ENCODE data around the gene OR1I1. TPM values are rescaled to one million over a fixed set of nuclear protein-coding genes. Genes with fewer than 3 reads are reported as not detected.

The OR1I1 gene
- total and polyA plus RNA-seq, 7 experiments from 2014 or later, result not detected

- Mint-ChIP-seq H3K36me3 (peaks cover 2 to 12% (median 4%) of the 10 kb centered on the region in 5 donors), H3K27ac (no peak overlapping the region), H3K4me3 (peak overlapping the region in 1 of 10 donors; percentile 83), H3K9me3 (peaks cover 0 to 18% (median 9%) of the 10 kb centered on the region in 11 donors), H3K27me3 (peaks cover 0 to 22% (median 15%) of the 10 kb centered on the region in 5 donors), H3K4me1 (peaks cover 6 to 21% (median 17%) of the 10 kb centered on the region in 7 donors)
- DNase-seq (no peak), ATAC-seq (no peak)
- Histone ChIP-seq H3K4me3 (ENCODE audit: low read length) (no peak overlapping the region), H3K9me3 (ENCODE audit: control insufficient read depth in 2 of 3, low read length in 3 of 3) (peaks cover 0 to 11% (median 0%) of the 10 kb centered on the region in 3 experiments), H3K36me3 (ENCODE audit: control insufficient read depth in 2 of 3, insufficient read depth in 3 of 3, low read length in 3 of 3) (peaks cover 0 to 4% (median 0%) of the 10 kb centered on the region in 3 experiments), H3K27ac (ENCODE audit: low read depth, low read length) (no peak overlapping the region), H3K27me3 (ENCODE audit: control insufficient read depth in 2 of 2, insufficient read depth in 2 of 2, low read length in 2 of 2) (no peaks in the 10 kb centered on the region), H3K4me1 (ENCODE audit: control insufficient read depth in 2 of 2, insufficient read depth in 2 of 2, low read length in 2 of 2) (peaks cover 0 to 6% of the 10 kb centered on the region in 2 donors)
- intact Hi-C loops (cut with micrococcal nuclease), result no loop called here
- CTCF ChIA-PET, result interaction anchor here (0.9 kb wide), 1 partner anchor 27 kb away, joined by 3 read pairs; no protein-coding TSS in a partner anchor
- POLR2A ChIA-PET, result no interaction called here
Measured at GRCh38 chr19:15108845-15109767, 27.1 kb downstream of the OR1I1 start.

GRCh38 chr19:15109768-15110417, 27.9 kb downstream of the OR1I1 start:
- ATAC-seq (no peak), DNase-seq (no peak)
- Histone ChIP-seq H3K9me3 (ENCODE audit: control insufficient read depth in 2 of 3, low read length in 3 of 3) (peaks cover 0 to 4% (median 0%) of the 10 kb centered on the region in 3 experiments), H3K4me3 (ENCODE audit: low read length) (no peak overlapping the region), H3K27me3 (ENCODE audit: control insufficient read depth in 2 of 2, insufficient read depth in 2 of 2, low read length in 2 of 2) (no peaks in the 10 kb centered on the region), H3K36me3 (ENCODE audit: control insufficient read depth in 2 of 3, insufficient read depth in 3 of 3, low read length in 3 of 3) (peaks cover 0 to 9% (median 1%) of the 10 kb centered on the region in 3 experiments), H3K27ac (ENCODE audit: low read depth, low read length) (no peak overlapping the region), H3K4me1 (ENCODE audit: control insufficient read depth in 2 of 2, insufficient read depth in 2 of 2, low read length in 2 of 2) (peaks cover 0 to 6% of the 10 kb centered on the region in 2 donors)
- CTCF ChIA-PET, result no interaction called here
- Mint-ChIP-seq H3K27me3 (peaks cover 0 to 22% (median 15%) of the 10 kb centered on the region in 5 donors), H3K9me3 (peaks cover 0 to 10% (median 4%) of the 10 kb centered on the region in 11 donors), H3K36me3 (peaks cover 0 to 4% (median 0%) of the 10 kb centered on the region in 5 donors), H3K27ac (no peak overlapping the region), H3K4me1 (peaks cover 6 to 21% (median 17%) of the 10 kb centered on the region in 7 donors), H3K4me3 (no peak overlapping the region)
- intact Hi-C loops (cut with micrococcal nuclease), result no loop called here
- POLR2A ChIA-PET, result no interaction called here

GRCh38 chr19:15110418-15110815, 28.4 kb downstream of the OR1I1 start:
- intact Hi-C loops (cut with micrococcal nuclease), result no loop called here
- CTCF ChIA-PET, result no interaction called here
- Histone ChIP-seq H3K9me3 (ENCODE audit: control insufficient read depth in 2 of 3, low read length in 3 of 3) (no peaks in the 10 kb centered on the region), H3K4me1 (ENCODE audit: control insufficient read depth in 2 of 2, insufficient read depth in 2 of 2, low read length in 2 of 2) (peaks cover 0 to 6% of the 10 kb centered on the region in 2 donors), H3K27ac (ENCODE audit: low read depth, low read length) (no peak overlapping the region), H3K27me3 (ENCODE audit: control insufficient read depth in 2 of 2, insufficient read depth in 2 of 2, low read length in 2 of 2) (no peaks in the 10 kb centered on the region), H3K36me3 (ENCODE audit: control insufficient read depth in 2 of 3, insufficient read depth in 3 of 3, low read length in 3 of 3) (peaks cover 0 to 15% (median 4%) of the 10 kb centered on the region in 3 experiments), H3K4me3 (ENCODE audit: low read length) (no peak overlapping the region)
- H3K27me3 Mint-ChIP-seq, result peaks cover 0 to 22% (median 15%) of the 10 kb centered on the region in 5 donors
- H3K36me3 Mint-ChIP-seq, result peaks cover 0 to 7% (median 0%) of the 10 kb centered on the region in 5 donors
- H3K4me3 Mint-ChIP-seq, result no peak overlapping the region
- H3K9me3 Mint-ChIP-seq, result peaks cover 0 to 6% (median 0%) of the 10 kb centered on the region in 11 donors
- H3K4me1 Mint-ChIP-seq, result peaks cover 6 to 21% (median 17%) of the 10 kb centered on the region in 7 donors
- POLR2A ChIA-PET, result no interaction called here
- DNase-seq (no peak), ATAC-seq (no peak)
- H3K27ac Mint-ChIP-seq, result no peak overlapping the region

GRCh38 chr19:15111758-15112157, 29.7 kb downstream of the OR1I1 start:
- CTCF ChIA-PET, result interaction anchor here (1.7 kb wide), 1 partner anchor 11 kb away, joined by 6 read pairs; no protein-coding TSS in a partner anchor
- no peak for DNase-seq
- Mint-ChIP-seq H3K27ac (peak overlapping the region in 4 of 9 donors; percentile 3 to 77 (median 46)), H3K4me1 (peaks cover 4 to 13% (median 11%) of the 10 kb centered on the region in 7 donors), H3K9me3 (peaks cover 0 to 2% (median 0%) of the 10 kb centered on the region in 11 donors), H3K27me3 (peaks cover 0 to 13% (median 10%) of the 10 kb centered on the region in 5 donors), H3K4me3 (no peak overlapping the region), H3K36me3 (peaks cover 0 to 10% (median 0%) of the 10 kb centered on the region in 5 donors)
- no peak for ATAC-seq
- Histone ChIP-seq H3K27ac (ENCODE audit: low read depth, low read length) (no peak overlapping the region), H3K4me1 (ENCODE audit: control insufficient read depth in 2 of 2, insufficient read depth in 2 of 2, low read length in 2 of 2) (peaks cover 0 to 6% of the 10 kb centered on the region in 2 donors), H3K36me3 (ENCODE audit: control insufficient read depth in 2 of 3, insufficient read depth in 3 of 3, low read length in 3 of 3) (peaks cover 0 to 28% (median 4%) of the 10 kb centered on the region in 3 experiments), H3K9me3 (ENCODE audit: control insufficient read depth in 2 of 3, low read length in 3 of 3) (no peaks in the 10 kb centered on the region), H3K4me3 (ENCODE audit: low read length) (no peak overlapping the region), H3K27me3 (ENCODE audit: control insufficient read depth in 2 of 2, insufficient read depth in 2 of 2, low read length in 2 of 2) (no peaks in the 10 kb centered on the region)
- intact Hi-C loops (cut with micrococcal nuclease), result no loop called here
- POLR2A ChIA-PET, result no interaction called here

GRCh38 chr19:15112385-15112784, 30.4 kb downstream of the OR1I1 start:
- ChIA-PET CTCF (interaction anchor here (1.1 to 1.7 kb wide), 2 partner anchors 11 to 14 kb away, joined by 3 to 6 read pairs; no protein-coding TSS in a partner anchor), POLR2A (no interaction called here)
- H3K27ac Mint-ChIP-seq, result peak overlapping the region in 3 of 9 donors; percentile 3 to 77 (median 26)
- peaks cover 0 to 2% (median 0%) of the 10 kb centered on the region in 11 donors for H3K9me3 Mint-ChIP-seq
- H3K4me1 Mint-ChIP-seq, result peaks cover 4 to 11% (median 9%) of the 10 kb centered on the region in 7 donors
- Histone ChIP-seq H3K27me3 (ENCODE audit: control insufficient read depth in 2 of 2, insufficient read depth in 2 of 2, low read length in 2 of 2) (no peaks in the 10 kb centered on the region), H3K4me1 (ENCODE audit: control insufficient read depth in 2 of 2, insufficient read depth in 2 of 2, low read length in 2 of 2) (peaks cover 0 to 6% of the 10 kb centered on the region in 2 donors), H3K4me3 (ENCODE audit: low read length) (no peak overlapping the region), H3K9me3 (ENCODE audit: control insufficient read depth in 2 of 3, low read length in 3 of 3) (no peaks in the 10 kb centered on the region), H3K36me3 (ENCODE audit: control insufficient read depth in 2 of 3, insufficient read depth in 3 of 3, low read length in 3 of 3) (peaks cover 0 to 34% (median 4%) of the 10 kb centered on the region in 3 experiments), H3K27ac (ENCODE audit: low read depth, low read length) (no peak overlapping the region)
- ATAC-seq (peak; percentile 48), DNase-seq (no peak)
- H3K4me3 Mint-ChIP-seq, result no peak overlapping the region
- intact Hi-C loops (cut with micrococcal nuclease), result no loop called here
- H3K27me3 Mint-ChIP-seq, result peaks cover 0 to 10% (median 8%) of the 10 kb centered on the region in 5 donors
- H3K36me3 Mint-ChIP-seq, result peaks cover 0 to 16% (median 2%) of the 10 kb centered on the region in 5 donors

Data from naive thymus-derived CD4-positive, alpha-beta T cell (primary cell).